GM19043 (cell line): ENCODE measurements around the gene FCHO1.

ENCODE experiments used
- ATAC-seq: cut with Tn5 transposase; IDR thresholded peaks from one replicate; pipeline ENCODE4 v1.9.1; 2021; ENCODE audit warnings: low read depth; ENCODE audit not compliant: unreplicated experiment

Gene FCHO1

DNA sequence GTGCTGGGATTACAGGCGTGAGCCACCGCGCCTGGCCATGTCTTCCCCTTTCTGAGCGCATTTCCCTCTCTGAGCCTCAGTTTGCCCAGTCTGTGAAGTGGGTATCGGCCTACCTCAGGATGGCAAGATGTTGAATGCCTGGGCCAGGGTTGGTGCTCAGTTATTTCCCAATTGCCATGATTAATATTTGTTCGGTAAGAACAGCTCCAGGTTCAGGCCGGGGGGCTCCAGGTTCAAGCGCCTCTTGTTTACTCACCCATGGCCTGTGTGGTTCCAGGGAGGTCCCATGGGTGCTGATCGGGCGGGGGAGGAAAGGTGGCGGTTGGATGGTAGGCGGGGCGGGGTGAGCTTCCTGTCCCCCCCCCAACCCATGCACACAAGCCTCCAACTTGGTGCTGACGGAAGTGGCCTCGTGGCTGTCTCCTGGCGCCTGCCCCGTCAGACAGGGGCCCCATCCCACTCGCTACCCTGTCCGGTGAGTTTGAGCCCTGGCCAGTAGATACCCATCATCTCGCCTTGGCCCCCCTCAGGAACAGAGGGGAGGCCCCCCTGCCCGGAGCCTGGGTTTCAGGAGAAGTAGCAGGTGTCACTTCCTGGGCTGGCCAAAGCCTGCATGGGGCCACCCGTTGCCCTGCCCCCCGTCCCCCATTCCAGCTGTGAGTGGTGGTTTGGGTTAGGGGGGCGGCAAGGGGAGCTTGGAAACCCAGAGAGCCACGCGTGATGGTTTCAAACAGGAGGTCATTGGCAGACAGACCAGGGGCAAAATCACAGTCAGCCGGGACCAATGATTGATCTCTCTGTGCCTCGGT, at the start of gene FCHO1:
Gene FCHO1 (plus strand): TSS at position 375 of the 809 bp plus-strand sequence. CDS start 3,688 bp downstream, outside the sequence.
- no peak for ATAC-seq

DNA sequence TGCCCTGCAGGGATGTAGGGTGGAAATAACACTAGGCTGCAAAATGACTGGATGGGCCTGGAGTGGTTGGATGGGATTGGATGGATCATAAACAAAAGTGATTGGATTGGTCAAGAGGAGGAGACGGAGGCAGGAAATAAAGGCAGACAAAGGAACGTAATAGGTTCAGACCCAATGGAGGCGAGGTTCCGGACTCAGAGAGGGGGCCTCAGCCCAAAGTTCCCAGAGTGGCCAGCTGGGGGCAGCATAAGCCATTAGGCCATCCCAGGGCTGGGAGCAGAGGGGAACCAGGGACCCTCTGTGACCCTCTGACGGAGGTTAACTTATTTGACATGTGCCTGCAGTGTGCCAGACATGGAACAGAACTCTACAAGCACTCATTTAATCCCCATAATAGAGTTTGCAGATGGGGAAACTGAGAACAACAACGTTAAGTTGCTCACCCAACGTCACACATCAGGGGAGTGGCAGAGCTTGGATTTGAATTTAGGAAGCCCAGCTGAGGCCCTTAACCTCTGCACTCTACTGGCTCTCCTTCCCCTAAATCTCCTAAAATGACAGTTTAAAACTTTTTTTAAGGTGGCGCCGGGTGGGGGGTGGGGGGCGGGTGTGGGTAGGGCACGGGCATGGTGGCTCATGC, 47.3 kb upstream of the FCHO1 start:
- no peak for ATAC-seq

GRCh38 chr19:17706750-17707181, 44.5 kb upstream of the FCHO1 start:
- no peak for ATAC-seq

DNA sequence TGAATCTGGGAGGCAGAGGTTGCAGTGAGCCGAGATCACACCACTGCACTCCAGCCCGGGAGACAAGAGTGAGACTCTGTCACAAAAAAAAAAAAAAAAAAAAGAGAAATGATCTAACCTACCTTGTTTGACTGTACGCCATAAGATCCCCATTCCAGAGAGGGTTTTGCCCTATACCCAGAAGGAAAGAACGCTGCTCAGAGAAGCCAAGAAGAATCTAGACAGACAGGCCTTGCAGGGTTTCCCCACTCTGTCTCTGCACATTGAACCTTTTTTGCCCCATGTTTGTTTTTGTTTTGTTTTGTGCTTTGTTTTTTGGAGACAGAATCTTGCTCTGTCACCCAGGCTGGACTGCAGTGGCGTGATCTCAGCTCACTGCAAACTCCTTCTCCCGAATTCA, 39.4 kb upstream of the FCHO1 start:
- ATAC-seq: no peak

DNA sequence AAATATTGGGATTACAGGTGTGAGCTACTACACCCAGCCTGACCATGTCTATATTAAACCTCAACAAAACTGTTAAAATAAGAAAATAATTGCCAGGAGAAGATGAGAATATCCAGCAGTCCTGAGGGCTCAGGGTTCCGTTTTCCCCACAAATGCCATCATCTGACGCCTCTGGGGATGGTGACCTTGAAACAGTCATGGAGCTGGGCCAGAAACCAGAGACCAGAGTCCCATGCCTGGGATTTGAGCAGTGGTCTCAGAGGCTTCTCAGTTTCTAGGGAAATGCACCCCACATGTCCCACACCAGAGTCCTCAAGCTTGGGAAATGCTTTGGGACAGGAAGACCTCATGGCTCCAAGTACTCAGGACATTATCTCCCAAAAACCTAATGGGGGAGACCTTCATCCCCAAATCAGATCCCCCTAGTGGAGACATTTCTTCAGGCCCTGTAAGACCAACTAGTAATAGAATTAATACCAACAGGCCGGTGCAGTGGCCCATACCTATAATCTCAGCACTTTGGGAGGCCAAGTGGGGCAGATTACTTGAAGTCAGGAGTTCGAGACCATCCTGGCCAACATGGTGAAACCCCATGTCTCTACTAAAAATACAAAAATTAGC, 34.9 kb upstream of the FCHO1 start:
- no peak for ATAC-seq

- ATAC-seq: no peak
Measured at GRCh38 chr19:17718550-17718946, 32.7 kb upstream of the FCHO1 start.

- ATAC-seq: peak; percentile 61
Measured at GRCh38 chr19:17718947-17719711, 32.1 kb upstream of the FCHO1 start, which contains the start of gene MAP1S. TSS of gene MAP1S (plus strand) at chr19:17719480. CDS start at chr19:17719503, 23 bp downstream.

GRCh38 chr19:17719730-17720400, 31.4 kb upstream of the FCHO1 start:
- ATAC-seq: peak; percentile 21

DNA sequence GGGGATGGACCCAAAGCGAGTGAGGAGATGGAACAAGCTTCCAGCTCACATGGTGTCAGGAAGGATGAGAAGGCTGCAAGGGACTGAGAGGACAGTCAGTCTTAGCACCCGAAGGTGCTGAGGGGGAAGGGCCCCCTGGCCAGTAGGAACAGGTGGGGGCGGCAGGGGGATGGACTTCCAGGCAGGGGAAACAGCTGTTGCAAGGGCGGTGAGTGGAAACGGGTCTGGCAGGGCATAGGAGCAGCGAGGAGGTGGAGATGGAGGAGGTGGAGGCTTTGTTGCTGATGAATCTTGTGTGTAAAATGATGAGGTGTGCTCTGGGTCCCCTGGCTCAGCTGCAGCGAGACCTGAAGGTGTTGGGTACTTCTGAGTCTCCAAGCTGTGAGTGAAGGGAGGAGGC, 30.8 kb upstream of the FCHO1 start:
- ATAC-seq: no peak

- ATAC-seq: no peak
Measured at GRCh38 chr19:17721111-17721628, 30.1 kb upstream of the FCHO1 start.

DNA sequence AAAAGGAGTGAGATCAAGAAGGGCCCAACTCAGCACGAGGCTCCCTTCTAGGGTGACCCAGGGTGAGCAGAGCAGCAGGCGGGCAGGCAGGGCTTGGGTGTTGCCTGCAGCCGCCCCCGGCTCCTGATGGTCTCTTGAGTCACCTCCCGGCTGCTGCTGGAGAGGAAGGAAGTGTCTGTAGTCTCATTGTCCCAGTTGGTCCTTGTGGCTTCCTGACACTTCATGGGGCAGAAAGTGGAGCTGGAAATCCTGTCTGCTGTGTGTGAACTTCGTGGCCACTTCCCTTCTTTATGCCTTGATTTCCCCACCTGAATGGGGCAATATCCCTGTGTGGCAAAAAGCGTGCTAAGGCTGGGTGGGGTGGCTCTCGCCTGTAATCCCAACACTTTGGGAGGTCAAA, 29.5 kb upstream of the FCHO1 start:
- ATAC-seq: no peak

GRCh38 chr19:17722655-17723240, 28.5 kb upstream of the FCHO1 start:
- ATAC-seq: no peak

- ATAC-seq: no peak
Measured at GRCh38 chr19:17724655-17725054, 26.6 kb upstream of the FCHO1 start.

GRCh38 chr19:17725422-17726078, 25.7 kb upstream of the FCHO1 start:
- ATAC-seq: no peak

GRCh38 chr19:17726136-17726741, 25.0 kb upstream of the FCHO1 start:
- ATAC-seq: no peak

- ATAC-seq: no peak
Measured at GRCh38 chr19:17726964-17727773, 24.1 kb upstream of the FCHO1 start.

GRCh38 chr19:17727843-17728242, 23.4 kb upstream of the FCHO1 start:
- no peak for ATAC-seq

DNA sequence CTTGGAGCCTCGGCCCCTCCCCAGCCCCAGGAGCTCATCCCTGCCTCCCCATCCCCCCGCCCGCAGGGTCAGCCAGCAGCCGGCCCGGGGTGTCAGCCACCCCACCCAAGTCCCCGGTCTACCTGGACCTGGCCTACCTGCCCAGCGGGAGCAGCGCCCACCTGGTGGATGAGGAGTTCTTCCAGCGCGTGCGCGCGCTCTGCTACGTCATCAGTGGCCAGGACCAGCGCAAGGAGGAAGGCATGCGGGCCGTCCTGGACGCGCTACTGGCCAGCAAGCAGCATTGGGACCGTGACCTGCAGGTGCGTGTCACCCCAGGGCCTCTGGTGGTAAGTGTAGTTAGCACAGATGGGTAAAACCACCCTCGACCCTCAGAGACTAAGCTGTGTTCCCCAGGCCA, 18.1 kb upstream of the FCHO1 start:
- no peak for ATAC-seq
